Amniotic epithelial cell (primary cell): ENCODE data around the gene LMNTD2.

Source experiments
- DNase-seq: peaks from one replicate; pipeline ENCODE4 v3.0.0-alpha.2; 2010; ENCODE audit warnings: low read depth

LMNTD2 gene, protein sequence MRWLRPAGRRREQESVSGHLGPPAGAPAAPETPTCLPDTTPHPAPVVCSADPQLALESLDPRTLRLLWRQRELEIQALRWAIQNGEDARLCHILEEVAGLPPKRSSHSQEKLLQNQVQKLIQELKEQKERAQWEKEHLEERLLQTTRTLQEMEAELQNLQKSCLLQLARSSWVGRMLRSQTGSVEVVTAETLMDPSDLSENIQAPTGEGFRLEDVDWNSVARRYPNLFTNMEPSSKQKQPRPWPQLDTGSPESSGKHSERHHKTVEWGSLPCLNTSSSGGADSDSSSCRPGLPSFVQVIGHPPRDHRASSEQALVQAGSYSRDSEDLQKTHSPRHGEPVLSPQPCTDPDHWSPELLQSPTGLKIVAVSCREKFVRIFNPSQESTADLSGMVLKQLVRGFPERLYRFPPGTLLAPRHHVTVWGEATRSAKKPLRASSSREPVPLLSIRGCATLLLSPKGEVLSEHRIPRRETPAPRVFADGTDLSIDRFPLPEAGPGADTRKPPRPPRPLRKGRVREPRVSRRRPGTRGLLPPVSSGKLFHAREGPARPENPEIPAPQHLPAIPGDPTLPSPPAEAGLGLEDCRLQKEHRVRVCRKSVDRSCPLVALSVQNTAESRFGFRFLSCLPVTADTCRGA

DNA sequence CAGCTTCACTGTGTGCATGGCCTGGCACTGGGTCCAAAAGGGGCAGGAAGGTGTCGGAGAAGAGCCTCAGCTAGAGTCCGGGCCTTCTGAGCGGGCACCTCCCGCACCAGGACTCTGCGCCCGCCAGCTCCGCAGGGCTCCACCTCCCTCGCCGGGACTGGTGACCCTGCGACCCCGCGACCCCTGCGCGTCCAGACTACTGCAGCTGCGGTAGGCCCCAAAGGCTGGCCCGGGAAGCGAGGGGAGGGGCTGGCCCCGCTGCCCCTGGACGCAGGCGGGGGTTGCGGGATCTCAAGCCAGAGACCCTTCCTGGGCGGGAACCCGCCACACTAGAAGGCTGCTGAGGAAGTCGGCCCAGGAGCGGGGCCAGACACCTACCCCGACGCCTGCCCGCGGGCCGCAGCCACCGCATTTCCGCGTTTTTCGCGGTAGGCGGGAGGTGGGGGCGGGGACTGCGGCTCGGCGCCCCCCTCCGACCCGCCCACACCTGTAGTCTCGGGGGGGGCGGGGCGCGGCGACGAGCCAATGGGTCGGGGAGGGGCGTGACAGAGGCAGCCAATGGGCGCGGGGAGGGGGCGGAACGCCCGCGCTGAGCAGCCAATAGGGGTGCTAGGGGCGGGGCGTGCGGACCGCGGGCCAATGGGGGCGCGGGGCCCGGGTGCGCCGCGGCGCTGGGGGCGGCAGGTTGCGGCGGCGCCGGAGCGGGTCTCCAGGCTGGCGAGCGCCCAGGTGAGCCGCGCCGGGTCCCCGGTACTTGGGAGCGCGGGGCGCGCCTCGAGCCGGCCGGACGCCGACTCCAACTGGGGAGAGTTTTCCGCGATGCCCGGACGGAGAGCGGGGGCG is at the start of gene LMNTD2, which contains the start of gene RASSF7:
TSS of gene LMNTD2 (minus strand) at position 434 of the 843 bp plus-strand sequence. CDS start at position 412, 22 bp downstream.
TSS of gene RASSF7 (plus strand) at position 666 of the 843 bp plus-strand sequence. CDS start 799 bp downstream, outside the sequence.
- DNase-seq, result peak; percentile 70

DNA sequence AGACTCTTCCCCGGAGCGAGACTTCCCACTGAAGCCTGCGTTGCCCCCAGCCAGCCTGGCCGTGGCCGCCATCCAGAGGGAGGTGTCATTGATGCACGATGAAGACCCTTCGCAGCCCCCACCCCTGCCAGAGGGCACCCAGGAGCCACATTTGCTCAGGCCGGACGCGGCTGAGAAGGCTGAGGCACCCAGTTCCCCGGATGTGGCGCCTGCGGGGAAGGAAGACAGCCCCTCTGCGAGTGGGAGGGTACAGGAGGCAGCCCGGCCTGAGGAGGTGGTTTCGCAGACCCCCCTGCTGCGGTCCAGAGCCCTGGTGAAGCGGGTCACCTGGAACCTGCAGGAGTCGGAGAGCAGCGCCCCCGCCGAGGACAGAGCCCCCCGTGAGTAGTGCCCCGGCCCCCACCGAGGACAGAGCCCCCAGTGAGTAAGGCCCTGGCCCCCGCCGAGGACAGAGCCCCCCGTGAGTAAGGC is 48.8 kb upstream of the LMNTD2 start:
- no peak for DNase-seq

DNA sequence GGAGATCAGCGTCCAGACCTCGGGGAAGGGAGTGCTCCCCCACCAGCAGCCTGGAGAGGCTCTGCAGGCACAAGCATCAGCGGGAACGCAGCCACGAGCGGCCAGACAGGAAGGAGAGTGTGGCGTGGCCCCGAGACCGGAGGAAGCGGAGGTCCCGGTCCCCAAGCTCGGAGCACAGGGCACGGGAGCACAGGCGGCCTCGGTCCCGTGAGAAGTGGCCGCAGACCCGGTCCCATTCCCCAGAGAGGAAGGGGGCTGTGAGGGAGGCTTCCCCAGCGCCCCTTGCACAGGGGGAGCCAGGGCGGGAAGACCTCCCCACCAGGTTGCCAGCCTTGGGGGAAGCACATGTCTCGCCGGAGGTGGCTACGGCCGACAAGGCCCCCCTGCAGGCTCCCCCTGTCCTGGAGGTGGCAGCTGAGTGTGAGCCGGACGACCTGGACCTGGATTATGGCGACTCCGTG is 48.3 kb upstream of the LMNTD2 start:
- no peak for DNase-seq

DNA sequence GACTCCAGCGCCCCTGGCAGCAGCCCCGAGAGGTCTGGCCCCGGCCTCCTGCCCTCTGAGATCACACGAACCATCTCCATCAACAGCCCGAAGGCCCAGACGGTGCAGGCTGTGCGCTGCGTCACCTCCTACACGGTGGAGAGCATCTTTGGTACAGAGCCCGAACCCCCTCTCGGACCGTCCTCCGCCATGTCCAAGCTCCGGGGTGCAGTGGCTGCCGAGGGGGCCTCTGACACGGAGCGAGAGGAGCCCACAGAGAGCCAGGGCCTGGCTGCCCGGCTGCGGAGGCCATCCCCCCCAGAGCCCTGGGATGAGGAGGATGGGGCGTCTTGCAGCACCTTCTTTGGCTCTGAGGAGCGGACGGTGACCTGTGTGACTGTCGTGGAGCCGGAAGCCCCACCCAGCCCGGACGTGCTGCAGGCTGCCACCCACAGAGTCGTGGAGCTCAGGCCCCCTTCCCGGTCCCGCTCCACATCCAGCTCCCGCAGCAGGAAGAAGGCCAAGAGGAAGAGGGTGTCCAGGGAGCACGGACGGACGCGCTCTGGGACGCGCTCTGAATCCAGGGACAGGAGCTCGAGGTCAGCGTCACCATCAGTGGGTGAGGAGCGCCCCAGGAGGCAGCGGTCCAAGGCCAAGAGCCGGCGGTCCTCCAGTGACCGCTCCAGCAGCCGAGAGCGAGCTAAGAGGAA is 47.6 kb upstream of the LMNTD2 start:
- DNase-seq, result no peak

DNA sequence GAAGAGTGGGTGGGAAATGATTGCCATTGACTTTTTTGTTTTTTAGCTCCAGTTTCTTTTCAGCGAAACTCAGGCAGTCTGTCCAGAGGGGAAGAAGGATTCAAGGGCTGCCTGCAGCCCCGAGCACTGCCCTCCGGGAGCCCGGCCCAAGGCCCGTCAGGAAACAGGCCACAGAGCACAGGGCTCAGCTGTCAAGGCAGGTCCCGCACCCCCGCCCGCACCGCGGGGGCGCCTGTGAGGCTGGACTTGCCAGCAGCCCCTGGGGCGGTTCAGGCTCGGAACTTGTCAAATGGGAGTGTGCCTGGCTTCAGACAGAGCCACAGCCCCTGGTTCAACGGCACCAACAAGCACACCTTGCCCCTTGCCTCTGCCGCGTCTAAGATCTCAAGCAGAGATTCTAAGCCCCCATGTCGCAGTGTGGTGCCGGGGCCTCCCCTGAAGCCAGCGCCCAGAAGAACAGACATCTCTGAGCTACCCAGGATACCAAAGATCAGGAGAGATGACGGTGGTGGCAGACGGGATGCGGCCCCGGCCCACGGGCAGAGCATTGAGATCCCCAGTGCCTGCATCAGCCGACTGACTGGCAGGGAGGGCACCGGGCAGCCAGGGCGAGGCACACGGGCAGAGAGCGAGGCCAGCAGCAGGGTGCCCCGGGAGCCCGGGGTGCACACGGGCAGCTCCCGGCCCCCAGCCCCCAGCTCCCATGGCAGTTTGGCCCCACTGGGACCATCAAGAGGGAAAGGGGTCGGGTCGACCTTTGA is 46.7 kb upstream of the LMNTD2 start:
- no peak for DNase-seq

DNA sequence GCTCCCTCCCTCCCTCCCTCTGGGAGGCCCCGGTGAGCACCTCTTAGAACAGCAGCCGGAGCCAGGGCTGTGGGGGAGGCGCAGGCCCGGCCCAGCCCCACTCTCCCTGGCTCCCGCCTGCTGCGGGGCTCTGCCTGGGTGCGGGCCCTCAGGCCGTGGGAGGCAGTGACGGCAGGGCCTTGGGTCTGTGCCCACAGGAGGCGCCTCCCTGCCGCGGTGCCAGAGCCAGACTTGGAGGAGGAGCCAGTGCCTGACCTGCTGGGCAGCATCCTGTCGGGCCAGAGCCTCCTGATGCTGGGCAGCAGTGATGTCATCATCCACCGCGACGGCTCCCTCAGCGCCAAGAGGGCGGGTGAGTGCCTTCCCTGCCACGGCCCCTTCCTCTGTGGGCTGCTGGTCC is 45.7 kb upstream of the LMNTD2 start:
- peak; percentile 93 for DNase-seq

DNA sequence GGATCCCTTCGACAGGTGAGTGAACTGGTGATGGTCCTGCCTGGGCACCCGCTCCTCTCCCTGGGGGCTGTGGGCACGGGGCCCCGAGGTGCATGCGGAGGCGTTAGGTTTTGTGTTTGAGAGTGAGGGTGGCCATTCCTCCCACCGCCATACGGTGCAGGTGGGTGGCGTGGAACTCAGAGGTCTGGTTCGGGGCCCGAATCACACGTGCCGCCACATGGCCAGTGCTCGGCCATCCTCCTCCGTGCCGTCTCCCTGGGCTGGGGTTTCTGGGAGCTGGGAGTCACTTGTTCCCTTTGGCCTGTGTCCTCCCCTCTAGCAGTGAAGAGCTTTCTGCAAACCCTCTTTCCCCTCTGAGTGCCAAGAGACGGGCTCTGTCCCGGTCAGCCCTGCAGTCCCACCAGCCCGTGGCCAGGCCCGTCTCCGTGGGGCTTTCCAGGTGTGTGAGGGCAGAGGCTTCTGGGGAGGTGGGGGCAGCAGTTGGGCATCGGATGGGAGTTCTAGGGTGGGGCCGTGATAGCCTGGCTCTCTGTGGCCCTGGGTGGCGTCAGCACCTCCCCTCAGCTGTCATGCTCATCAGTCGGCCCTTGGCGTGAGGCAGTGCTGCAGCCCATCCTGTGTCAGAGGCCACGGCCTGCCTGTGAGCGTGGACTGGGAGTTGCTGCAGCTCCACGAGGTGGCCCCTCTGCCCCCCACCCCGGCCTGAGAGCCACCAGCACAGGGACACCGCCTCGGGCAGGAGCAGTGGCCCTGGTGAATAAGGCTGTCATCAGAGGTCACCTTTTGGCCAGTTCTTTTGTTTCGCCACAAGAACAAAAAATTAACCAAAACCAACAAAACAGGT is 45.0 kb upstream of the LMNTD2 start:
- no peak for DNase-seq

DNA sequence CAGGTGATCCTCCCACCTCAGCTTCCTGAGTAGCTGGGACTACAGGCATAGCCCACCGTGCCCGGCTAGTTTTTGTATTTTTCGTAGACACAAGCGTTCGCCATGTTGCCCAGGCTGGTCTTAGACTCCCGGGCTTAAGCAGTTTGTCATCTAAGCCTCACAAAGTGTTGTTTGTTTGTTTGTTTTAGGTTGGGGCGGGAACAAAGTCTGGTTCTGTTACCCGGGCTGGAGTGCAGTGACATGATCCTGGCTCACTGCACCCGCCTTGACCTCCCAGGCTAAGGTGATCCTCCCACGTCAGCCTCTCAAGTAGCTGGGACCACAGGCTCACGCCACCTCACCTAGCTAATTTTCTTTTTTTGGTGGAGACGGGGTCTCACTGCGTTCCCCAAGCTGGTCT is 42.6 kb upstream of the LMNTD2 start:
- DNase-seq, result no peak

DNA sequence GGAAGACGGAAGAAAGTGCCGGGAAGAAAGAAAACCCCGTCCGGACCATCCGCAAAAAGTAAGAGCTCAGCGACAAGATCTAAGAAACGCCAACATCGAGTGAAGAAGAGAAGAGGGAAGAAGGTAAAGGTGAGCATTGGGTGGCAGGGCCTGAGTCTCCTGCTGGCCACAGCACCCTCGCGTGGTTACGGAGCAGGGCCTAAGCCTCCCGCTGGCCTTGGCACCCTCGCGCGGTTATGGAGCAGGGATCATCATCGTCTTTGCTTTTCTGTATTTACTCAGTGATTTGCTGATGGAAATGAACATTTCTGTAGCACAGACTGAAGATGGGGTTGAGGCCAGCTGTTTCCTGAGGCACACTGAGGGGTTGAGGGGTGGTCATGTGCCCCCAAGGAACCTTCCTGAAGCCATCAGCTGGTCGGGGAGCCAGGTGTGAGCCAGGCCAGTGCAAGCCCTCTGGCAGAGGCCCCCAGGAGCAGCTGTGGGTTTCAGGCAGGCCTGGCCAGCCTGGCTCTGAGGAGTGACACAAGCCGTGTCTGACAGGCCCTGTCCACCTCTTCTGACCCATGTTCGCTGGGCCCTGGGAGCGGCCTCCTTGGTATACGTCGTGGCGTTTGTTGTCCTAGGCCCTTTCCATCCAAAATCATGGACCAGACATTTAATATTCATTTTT is 41.2 kb upstream of the LMNTD2 start:
- no peak for DNase-seq

DNA sequence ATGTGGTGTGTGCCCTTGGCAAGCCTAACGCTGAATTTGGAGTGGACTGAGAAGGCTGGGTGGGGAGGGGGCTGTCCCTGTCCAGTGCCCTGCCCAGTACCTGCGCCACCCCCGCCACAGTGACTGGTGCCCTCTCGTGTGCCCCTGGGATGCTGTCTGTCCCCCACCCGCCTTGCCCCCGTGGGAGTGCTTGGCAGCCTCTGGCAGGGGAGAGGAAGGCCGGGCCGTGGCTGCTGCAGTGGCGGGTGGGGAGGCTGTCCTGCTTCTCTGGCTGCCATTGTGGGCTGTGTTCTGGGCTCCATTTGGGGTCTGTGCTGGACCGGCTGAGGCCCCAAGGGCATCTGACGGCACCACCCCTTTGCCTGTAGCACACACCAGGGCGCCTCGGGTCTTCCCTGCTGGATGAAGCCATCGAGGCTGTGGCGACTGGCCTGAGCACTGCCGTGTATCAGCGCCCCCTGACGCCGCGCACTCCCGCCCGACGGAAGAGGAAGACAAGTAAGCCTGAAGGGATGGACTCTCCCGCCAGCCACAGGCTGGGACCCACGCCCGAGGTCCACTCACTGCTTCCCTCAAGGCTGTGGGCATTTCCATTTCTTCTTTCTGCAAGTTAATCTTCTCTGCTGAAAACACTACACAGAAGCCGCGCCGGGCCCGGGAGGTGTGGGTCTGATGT is 37.6 kb upstream of the LMNTD2 start:
- DNase-seq, result no peak

DNA sequence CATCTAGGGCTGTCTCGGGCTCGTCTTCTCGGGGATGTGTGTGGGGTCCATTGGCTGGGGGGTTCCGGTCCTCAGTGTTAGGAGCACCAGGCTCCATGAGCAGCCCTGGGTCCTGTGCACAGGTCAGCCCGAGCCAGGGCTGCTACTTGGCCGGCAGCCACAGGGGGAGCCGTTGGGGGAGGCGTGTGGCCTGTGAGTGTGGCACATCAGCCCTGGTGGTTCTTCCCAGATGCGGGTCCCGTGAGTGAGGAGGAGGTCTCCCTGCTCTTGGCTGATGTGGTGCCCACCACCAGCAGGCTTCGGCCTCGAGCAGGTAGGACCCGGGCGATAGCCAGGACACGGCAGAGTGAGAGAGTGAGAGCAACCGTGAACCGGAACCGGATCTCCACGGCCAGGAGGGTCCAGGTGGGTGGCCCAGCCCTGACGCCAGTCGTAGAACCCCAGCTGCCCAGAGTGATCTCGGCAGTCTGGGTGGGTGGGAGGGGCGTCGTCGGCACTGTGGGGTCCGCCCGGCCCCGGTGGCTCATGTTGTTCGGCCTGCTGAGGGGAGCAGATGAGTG is 36.7 kb upstream of the LMNTD2 start:
- no peak for DNase-seq

DNA sequence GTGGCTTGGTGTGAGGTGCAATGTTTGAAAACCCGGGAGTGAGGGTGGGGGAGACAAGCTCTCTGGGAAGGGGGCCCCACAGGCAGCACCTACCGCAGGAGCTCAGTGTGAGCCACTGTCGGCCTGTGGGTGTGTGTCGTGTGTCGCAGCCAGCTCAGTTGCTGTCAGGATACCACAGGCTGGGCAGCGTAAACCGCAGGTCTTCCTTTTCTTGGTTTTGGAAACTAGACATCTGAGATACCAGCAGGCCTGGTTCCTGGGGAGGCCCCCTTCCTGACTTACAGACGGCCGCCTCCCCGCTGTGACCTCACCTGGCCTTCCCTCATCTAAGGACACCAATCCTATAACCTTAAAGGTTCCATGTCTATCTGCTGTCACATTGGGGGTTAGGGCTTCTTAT is 35.8 kb upstream of the LMNTD2 start:
- DNase-seq, result no peak

DNA sequence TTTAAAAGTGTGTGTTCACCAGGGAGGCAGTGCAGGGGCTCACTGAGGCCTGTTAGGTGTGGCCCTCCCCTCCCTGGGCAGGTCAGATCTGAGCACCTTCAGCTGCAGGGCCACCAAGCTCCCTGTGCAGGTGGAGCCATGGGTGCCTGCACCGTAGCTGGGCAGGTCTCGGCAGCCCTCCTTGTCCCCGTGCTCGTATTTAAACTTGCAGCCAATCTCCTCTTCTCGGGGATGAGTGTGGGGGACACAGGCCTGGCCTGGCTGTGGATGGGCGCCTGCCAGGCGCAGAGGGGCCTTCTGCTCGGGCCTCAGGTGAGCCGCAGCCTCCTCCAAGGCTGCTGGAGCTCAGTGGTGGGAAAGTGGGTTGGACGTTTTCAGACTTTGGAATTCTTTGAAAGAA is 34.9 kb upstream of the LMNTD2 start:
- DNase-seq, result no peak

DNA sequence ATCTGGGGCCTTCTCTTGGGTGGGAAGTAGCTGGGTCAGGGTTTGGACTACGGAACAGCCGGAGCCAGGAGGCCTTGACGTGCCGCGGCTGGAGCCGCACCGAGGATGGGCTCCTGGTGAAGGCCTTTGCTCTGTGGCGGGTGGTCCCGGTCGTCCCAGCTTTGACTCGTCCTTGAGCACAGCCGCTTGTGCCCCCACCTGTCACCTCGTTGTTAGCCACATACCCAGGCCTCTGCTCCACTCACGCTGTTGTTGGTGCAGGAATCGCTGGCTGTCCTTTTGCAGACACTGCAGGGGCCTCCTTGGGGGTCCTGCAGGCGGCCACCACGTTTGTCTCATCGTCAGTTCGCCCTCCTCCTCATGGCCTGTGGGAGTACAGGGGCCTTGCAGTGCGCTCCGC is 32.8 kb upstream of the LMNTD2 start:
- DNase-seq, result no peak

DNA sequence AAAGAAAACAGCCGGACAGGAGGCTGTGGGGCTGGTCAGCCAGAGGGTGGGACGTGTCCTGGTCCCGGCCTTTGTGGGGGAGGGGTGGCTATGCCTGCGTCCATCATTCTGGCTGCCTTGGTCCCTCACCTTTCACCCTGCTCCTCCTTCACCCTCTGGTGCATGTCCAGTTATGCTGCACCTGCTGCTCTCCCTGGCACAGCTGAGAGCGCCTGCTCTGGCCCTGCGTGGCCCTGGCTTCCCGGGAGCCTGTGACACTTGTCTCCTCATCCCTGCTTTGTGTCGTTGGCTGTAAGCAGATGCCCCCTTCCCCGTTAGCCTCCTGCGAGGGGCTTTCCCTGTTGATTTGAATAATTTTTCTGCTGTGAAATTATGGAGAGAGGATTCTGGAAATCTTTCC is 32.4 kb upstream of the LMNTD2 start:
- no peak for DNase-seq

DNA sequence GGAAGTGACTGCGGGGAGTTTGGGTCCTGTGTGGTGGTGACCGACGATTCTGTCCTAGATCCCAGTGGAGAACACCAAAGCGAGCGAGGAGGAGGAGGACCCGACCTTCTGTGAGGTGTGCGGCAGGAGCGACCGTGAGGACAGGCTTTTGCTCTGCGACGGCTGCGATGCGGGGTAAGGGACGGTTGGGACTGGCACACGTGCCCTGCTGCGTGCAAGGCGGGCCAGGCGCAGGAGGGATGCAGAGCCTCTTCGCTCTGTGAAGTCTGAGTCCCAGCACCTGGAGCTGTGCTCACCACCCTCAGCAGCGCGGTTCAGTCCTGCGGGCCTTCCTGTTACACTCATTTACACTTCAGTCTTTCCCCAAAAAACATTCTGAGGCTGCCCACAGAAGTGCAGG is 32.0 kb upstream of the LMNTD2 start:
- no peak for DNase-seq

DNA sequence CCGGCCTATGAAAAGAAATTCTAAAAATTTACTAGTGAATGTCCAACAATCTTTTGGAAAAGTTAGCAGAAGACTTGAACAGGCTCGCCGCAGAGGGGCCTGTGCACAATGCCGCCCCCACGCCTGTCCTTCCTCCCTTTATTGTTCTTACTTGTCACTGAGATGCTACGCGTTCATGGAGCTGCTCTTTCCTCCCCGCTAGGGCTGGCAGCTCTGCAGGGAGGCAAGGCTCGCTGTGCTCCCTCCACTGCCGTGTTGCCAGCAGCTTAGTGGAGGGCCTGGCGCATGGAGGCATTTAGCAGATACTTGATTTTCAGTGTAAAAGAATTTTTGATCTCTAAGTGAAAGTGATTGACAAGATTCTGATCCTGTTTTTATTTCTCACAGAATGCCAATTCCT is 30.5 kb upstream of the LMNTD2 start:
- DNase-seq, result no peak

DNA sequence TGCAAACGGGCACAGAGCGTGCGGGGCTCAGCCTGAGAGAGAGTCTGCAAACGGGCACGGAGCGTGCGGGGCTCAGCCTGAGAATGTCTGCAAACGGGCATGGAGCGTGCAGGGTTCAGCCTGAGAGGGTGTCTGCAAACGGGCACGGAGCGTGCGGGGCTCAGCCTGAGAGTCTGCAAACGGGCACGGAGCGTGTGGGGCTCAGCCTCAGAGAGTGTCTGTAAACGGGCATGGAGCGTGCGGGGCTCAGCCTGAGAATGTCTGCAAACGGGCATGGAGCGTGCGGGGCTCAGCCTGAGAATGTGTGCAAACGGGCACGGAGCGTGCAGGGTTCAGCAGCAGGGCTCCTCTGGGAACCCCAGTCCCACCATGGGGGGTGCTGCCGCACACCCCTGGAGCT is 29.3 kb upstream of the LMNTD2 start:
- DNase-seq, result no peak

DNA sequence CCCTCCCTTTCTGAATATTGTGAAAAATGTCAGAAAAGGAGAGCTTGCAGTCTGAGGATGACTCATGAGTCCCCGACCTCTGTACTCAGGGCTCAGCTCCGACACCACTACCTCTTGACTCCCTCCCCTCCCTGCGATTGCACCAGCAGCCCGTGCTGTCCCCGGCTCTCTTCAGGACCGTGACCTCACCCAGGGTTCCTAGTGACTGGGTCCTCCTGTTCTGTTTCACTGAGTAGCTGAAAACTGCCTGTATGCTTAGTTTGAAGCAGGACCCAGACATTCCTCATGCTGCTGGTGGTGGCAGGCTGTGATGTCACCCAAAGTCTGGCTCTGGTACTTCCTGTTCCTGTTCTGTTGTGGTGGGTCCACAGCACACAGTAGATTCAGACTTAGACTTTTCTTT is 27.4 kb upstream of the LMNTD2 start:
- peak; percentile 87 for DNase-seq
